HL-60 (cell line): ENCODE data around the gene KRT86.

Experiments used
- CTCF ChIP-seq: IDR thresholded peaks from one replicate; pipeline ENCODE4 v1.5.1; 2011; ENCODE audit warnings: low read length, control low read depth, inconsistent platforms; ENCODE audit not compliant: insufficient read depth
- GABPA ChIP-seq: IDR thresholded peaks from 2 replicates; pipeline ENCODE4 v1.6.1; 2012; ENCODE audit warnings: low read depth
- POLR2AphosphoS5 ChIP-seq: IDR thresholded peaks from 2 replicates; pipeline ENCODE4 v1.6.1; 2012; ENCODE audit warnings: low read depth
- SPI1 ChIP-seq: IDR thresholded peaks from 2 replicates; pipeline ENCODE4 v1.6.1; 2012; ENCODE audit warnings: low read depth, mild to moderate bottlenecking, borderline replicate concordance
- TF ChIP-seq, protein P1 (sequence below): IDR thresholded peaks from 2 replicates; pipeline ENCODE4 v1.6.1; 2012; ENCODE audit warnings: low read depth; ENCODE audit not compliant: insufficient replicate concordance

GRCh38 chr12:52264435-52264825, 10.0 kb upstream of the KRT86 start:
- no peak for TF ChIP-seq CTCF
- TF ChIP-seq, protein P1, sequence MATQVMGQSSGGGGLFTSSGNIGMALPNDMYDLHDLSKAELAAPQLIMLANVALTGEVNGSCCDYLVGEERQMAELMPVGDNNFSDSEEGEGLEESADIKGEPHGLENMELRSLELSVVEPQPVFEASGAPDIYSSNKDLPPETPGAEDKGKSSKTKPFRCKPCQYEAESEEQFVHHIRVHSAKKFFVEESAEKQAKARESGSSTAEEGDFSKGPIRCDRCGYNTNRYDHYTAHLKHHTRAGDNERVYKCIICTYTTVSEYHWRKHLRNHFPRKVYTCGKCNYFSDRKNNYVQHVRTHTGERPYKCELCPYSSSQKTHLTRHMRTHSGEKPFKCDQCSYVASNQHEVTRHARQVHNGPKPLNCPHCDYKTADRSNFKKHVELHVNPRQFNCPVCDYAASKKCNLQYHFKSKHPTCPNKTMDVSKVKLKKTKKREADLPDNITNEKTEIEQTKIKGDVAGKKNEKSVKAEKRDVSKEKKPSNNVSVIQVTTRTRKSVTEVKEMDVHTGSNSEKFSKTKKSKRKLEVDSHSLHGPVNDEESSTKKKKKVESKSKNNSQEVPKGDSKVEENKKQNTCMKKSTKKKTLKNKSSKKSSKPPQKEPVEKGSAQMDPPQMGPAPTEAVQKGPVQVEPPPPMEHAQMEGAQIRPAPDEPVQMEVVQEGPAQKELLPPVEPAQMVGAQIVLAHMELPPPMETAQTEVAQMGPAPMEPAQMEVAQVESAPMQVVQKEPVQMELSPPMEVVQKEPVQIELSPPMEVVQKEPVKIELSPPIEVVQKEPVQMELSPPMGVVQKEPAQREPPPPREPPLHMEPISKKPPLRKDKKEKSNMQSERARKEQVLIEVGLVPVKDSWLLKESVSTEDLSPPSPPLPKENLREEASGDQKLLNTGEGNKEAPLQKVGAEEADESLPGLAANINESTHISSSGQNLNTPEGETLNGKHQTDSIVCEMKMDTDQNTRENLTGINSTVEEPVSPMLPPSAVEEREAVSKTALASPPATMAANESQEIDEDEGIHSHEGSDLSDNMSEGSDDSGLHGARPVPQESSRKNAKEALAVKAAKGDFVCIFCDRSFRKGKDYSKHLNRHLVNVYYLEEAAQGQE = no peak
- no peak for TF ChIP-seq SPI1
- TF ChIP-seq POLR2AphosphoS5 = no peak
- TF ChIP-seq GABPA = no peak
